NB4 (cell line): Measurements from ENCODE around the gene FSTL4.

Experiments
- DNase-seq: peaks from one replicate; pipeline ENCODE4 v3.0.0; 2010; ENCODE audit warnings: low read depth
- H3K4me3 ChIP-seq: one replicate; pipeline ENCODE4 v1.5.1; 2011; ENCODE audit warnings: mild to moderate bottlenecking, low read depth, low read length, moderate library complexity
- MYC ChIP-seq: IDR thresholded peaks from 2 replicates; pipeline ENCODE4 v1.6.1; 2011; ENCODE audit warnings: low read depth, low read length
- POLR2A ChIP-seq: IDR thresholded peaks from 2 replicates; pipeline ENCODE4 v1.6.1; 2011; ENCODE audit warnings: mild to moderate bottlenecking; ENCODE audit not compliant: insufficient read length; ENCODE audit errors: extremely low read depth
- TF ChIP-seq, protein P1 (sequence below): IDR thresholded peaks from one replicate; pipeline ENCODE4 v1.5.1; 2012; ENCODE audit warnings: low read depth, low read length
- TF ChIP-seq, protein P2 (sequence below): IDR thresholded peaks from 2 replicates; pipeline ENCODE4 v1.6.1; 2011; ENCODE audit warnings: low read depth, low read length

Gene FSTL4

DNA sequence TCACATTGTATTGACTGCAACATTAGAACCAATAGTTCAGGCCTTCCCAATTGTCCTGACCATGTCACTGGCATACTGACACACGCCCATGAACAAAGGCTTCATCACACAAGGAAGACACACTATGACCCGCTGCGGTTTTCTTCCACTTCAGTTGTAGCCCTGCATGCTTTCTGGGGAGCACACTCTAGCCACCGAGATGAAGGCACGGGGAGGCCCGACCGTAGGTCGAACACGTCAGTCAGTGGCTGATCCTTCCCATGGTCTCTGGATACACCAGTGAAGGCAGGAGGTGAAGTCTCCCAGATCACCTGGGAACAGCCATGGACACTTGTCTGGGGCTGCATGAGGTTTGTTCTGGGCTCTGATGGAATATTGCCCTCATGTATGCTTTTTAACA, 224.7 kb downstream of the FSTL4 start:
- no peak for TF ChIP-seq POLR2A
- TF ChIP-seq, protein P1, sequence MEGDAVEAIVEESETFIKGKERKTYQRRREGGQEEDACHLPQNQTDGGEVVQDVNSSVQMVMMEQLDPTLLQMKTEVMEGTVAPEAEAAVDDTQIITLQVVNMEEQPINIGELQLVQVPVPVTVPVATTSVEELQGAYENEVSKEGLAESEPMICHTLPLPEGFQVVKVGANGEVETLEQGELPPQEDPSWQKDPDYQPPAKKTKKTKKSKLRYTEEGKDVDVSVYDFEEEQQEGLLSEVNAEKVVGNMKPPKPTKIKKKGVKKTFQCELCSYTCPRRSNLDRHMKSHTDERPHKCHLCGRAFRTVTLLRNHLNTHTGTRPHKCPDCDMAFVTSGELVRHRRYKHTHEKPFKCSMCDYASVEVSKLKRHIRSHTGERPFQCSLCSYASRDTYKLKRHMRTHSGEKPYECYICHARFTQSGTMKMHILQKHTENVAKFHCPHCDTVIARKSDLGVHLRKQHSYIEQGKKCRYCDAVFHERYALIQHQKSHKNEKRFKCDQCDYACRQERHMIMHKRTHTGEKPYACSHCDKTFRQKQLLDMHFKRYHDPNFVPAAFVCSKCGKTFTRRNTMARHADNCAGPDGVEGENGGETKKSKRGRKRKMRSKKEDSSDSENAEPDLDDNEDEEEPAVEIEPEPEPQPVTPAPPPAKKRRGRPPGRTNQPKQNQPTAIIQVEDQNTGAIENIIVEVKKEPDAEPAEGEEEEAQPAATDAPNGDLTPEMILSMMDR = no peak
- TF ChIP-seq, protein P2, sequence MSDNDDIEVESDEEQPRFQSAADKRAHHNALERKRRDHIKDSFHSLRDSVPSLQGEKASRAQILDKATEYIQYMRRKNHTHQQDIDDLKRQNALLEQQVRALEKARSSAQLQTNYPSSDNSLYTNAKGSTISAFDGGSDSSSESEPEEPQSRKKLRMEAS = no peak
- no peak for TF ChIP-seq MYC
- no peak for DNase-seq

DNA sequence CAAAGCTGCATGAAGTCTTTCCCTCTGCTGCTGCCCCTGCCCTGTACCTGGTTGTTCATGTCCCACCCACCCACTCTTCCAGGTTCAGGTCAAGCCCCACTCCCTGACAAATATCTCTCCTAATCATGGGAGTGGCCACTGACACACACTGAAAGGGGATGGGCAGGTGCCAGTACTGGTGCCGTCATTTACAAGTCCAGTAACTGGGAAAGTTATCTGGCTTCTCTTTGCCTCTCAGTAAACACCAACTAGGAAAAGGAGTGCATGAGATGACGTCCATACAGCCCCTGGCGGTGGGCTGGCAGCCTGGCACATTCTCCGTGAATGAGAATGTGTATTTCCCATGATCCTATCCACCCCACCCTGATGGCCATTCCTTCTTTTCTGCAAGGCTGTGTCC, 225.2 kb downstream of the FSTL4 start:
- TF ChIP-seq, protein P1 = no peak
- TF ChIP-seq, protein P2 = no peak
- TF ChIP-seq POLR2A (no peak), MYC (no peak)
- no peak for DNase-seq
- H3K4me3 ChIP-seq = no peak overlapping the region

More for the DNA sequence above, 224.7 kb downstream of the FSTL4 start:
- no peak overlapping the region for H3K4me3 ChIP-seq

DNA sequence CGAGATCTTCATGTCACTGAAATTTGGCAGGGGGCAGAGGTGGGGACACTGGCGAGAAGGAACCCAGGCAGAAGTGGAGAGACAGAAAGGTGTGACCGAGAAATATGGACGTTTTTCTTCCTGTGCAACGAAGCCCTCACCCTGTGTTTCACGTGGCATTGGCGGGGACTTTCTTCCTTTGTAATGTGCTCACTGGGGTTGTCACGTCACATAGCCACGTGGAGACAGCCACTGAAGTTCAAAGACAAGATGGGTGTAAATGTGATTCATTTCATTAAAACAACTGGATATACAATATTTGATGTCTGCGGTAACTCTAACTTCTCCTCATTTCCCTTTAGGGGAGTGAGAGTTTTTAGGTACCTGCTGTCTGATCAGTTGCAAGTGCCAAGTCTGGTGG, 225.7 kb downstream of the FSTL4 start:
- no peak for DNase-seq
- TF ChIP-seq POLR2A (no peak), MYC (no peak)
- TF ChIP-seq, protein P2 = no peak
- TF ChIP-seq, protein P1 = no peak
- no peak overlapping the region for H3K4me3 ChIP-seq

DNA sequence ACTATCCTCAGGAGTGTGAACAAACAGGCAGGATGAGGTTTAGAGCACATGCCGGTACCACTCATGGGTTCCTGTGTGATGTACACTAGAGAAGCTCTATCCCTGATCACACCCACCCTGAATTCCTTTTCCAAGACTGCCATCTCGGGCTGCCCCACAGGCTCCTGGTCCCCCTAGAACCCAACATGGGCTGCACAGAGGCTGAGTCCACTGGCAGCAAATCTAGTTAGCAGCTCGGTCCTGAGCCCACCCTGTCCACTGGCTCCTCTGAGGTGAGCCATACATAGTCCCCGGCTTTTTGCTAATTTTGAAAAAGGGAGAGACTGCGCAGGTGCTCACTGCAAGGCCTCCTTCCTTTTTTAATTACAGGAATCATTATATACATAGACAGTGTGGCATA, 227.0 kb downstream of the FSTL4 start:
- no peak for DNase-seq
- TF ChIP-seq MYC (no peak), POLR2A (no peak)
- TF ChIP-seq, protein P2 = no peak
- TF ChIP-seq, protein P1 = no peak

DNA sequence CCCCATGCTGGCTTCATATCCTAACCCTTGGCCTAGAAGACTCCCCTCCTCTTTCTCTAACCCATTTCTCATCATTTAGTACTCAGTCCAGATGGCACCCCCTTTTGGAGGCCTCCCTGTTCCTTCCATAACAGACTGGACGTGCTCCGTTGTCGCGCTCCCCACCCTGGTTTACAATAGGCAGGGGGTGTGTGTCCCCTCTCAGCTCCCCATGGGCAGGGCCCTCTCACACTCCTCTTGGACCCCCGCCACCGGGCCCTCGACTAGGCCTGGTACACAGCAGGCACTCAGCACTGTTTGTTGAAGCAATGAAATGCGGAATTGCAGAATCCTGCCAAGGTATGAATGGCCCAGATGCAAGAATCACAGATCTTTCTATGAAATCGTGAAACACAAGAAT, 227.4 kb downstream of the FSTL4 start:
- no peak overlapping the region for H3K4me3 ChIP-seq
- no peak for DNase-seq
- TF ChIP-seq POLR2A = no peak
- TF ChIP-seq, protein P2 = no peak
- no peak for TF ChIP-seq MYC
- TF ChIP-seq, protein P1 = no peak

More for the DNA sequence above, 227.0 kb downstream of the FSTL4 start:
- no peak overlapping the region for H3K4me3 ChIP-seq

DNA sequence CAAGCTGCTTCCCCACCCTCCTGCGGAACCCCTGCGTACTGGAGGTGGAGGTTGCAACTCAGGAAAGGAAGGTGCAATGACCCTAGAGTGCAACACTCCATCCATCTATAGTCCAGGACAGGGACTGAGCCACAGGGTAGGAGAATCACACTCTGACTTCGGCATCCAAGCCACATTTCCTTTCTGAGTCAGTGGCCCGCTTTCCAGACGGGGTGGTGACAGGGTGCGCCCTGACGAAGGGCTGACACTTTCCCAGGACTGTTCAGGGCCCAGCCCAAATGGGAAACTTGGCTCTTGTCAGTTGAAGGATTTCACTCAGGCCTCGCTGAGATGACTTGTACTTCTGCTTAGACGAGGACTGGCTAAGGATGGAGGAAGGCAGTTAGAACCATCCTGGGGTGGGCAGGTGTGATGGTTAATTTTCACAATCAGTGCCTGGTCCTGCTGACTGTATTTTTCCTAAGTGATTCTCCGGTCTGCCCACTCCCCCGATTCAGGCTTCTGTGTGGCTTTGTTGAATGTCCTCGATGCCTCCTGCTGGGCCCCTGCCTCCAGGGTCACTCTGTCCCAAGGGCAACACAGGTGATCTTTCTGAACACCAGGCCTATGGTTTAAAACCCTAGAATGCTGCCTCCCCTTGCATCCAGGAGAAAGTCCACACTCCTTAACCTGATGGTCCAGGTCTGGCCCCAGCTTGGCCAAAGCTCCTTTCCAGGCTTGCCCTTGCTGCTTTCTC, 228.1 kb downstream of the FSTL4 start:
- H3K4me3 ChIP-seq = no peak overlapping the region
- TF ChIP-seq, protein P1 = no peak
- TF ChIP-seq POLR2A = no peak
- TF ChIP-seq, protein P2 = no peak
- no peak for TF ChIP-seq MYC
- no peak for DNase-seq
